Vagina (tissue), 2 donors: ENCODE data around the gene RALGAPA2.

ENCODE experiments used
- POLR2A ChIP-seq, 2 donors: fragments of 450-650 bp; IDR thresholded peaks; one replicate each; pipeline ENCODE4 v1.6.1; 2017; ENCODE audit warnings: antibody characterized with exemption in 2 of 2, mild to moderate bottlenecking in 2 of 2, moderate library complexity in 2 of 2
- TF ChIP-seq, protein P1 (sequence below), 3 experiments: fragments of 450-650 bp in 2 of 3; fragments of 200-600 bp in 1 of 3; sonication (generic) in 1 of 3; IDR thresholded peaks; one replicate each; pipeline ENCODE4 v1.5.1; 2017 to 2019; ENCODE audit warnings: antibody characterized with exemption in 3 of 3, mild to moderate bottlenecking in 2 of 3, moderate library complexity in 2 of 3

DNA sequence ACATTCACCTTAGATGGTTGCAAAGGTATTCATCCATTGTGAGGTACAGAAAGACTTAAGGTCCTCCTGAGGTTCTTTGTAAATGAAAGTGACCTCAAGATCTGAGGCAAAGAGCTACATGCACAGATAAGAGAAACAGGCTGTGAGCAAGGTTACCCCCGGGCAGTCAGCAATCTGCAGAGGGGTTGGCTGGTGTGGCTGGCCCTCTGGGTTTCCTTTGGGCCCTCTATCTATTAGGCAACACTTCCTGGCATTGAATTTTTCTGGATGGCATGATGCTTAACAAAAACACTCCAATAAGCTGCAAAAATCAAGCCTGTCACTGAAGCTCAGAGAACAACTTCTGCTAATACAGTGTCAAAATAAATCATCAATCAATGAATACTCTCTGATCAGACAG is 48.9 kb upstream of the RALGAPA2 start:
- no peak for TF ChIP-seq POLR2A (IDR thresholded peaks at IDR 0.05)
- TF ChIP-seq, protein P1, sequence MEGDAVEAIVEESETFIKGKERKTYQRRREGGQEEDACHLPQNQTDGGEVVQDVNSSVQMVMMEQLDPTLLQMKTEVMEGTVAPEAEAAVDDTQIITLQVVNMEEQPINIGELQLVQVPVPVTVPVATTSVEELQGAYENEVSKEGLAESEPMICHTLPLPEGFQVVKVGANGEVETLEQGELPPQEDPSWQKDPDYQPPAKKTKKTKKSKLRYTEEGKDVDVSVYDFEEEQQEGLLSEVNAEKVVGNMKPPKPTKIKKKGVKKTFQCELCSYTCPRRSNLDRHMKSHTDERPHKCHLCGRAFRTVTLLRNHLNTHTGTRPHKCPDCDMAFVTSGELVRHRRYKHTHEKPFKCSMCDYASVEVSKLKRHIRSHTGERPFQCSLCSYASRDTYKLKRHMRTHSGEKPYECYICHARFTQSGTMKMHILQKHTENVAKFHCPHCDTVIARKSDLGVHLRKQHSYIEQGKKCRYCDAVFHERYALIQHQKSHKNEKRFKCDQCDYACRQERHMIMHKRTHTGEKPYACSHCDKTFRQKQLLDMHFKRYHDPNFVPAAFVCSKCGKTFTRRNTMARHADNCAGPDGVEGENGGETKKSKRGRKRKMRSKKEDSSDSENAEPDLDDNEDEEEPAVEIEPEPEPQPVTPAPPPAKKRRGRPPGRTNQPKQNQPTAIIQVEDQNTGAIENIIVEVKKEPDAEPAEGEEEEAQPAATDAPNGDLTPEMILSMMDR (IDR thresholded peaks at IDR 0.05), result no peak
